Activated B cell treated with CpG ODN at 0.5 μM for 24 hours (primary cell): ENCODE data around the gene DPEP2. TPM values are rescaled to one million over a fixed set of nuclear protein-coding genes. Genes with fewer than 3 reads are reported as not detected.
A peak's percentile ranks its signal among the peaks of the same experiment; 100 is the strongest.
"Not testable (repeated sequence)": the region's sequence is repeated elsewhere in the genome, so short reads cannot be mapped to it uniquely, and the experiment has no call there.

Experiments
- ATAC-seq: fragments of 200-7000 bp; cut with Tn5 transposase; one replicate; pipeline ENCODE4 v1.10.0; 2021; ENCODE audit warnings: low read depth, mild to moderate bottlenecking, moderate library complexity
- CTCF ChIA-PET: fragments of 350-600 bp; sonication (Branson Sonifier 250); formaldehyde crosslinking; loops from one replicate; lab custom pipeline; 2021; ENCODE audit warnings: antibody characterized with exemption; lab: Charles Lee
- POLR2A ChIA-PET: fragments of 350-600 bp; sonication (Branson Sonifier 250); formaldehyde crosslinking; loops from one replicate; lab custom pipeline; 2021; ENCODE audit warnings: antibody characterized with exemption; lab: Charles Lee
- DNase-seq: peaks from one replicate; pipeline ENCODE4 v3.0.0; 2022
- H3K27ac Mint-ChIP-seq: one replicate; pipeline ENCODE4 v1.8.0; 2020; ENCODE audit warnings: mixed read lengths
- H3K27me3 Mint-ChIP-seq: one replicate; pipeline ENCODE4 v1.8.0; 2021; ENCODE audit warnings: mixed read lengths
- H3K36me3 Mint-ChIP-seq: one replicate; pipeline ENCODE4 v1.8.0; 2021; ENCODE audit warnings: low read depth, mixed read lengths
- H3K4me1 Mint-ChIP-seq: one replicate; pipeline ENCODE4 v1.8.0; 2021; ENCODE audit warnings: mixed read lengths
- H3K4me3 Mint-ChIP-seq: one replicate; pipeline ENCODE4 v1.8.0; 2020; ENCODE audit warnings: mild to moderate bottlenecking, mixed read lengths
- H3K9me3 Mint-ChIP-seq: one replicate; pipeline ENCODE4 v1.8.0; 2020; ENCODE audit warnings: mixed read lengths
- intact Hi-C: fragments of 100-400 bp; cut with micrococcal nuclease; formaldehyde crosslinking; loops from one replicate; pipeline ENCODE4 v1.15.1; 2024
- total RNA-seq: library from RNA; stranded (reverse); gene quantifications from 2 replicates; pipeline ENCODE4 v1.2.3, GENCODE V29; 2022
- TF ChIP-seq, protein P1 (sequence below): fragments of 200-600 bp; IDR thresholded peaks from one replicate; pipeline ENCODE4 v1.8.0; 2022; ENCODE audit warnings: antibody characterized with exemption, mild to moderate bottlenecking

Gene DPEP2
- total RNA-seq, 1 donor from 2014 or later = 13.8 TPM

DNA sequence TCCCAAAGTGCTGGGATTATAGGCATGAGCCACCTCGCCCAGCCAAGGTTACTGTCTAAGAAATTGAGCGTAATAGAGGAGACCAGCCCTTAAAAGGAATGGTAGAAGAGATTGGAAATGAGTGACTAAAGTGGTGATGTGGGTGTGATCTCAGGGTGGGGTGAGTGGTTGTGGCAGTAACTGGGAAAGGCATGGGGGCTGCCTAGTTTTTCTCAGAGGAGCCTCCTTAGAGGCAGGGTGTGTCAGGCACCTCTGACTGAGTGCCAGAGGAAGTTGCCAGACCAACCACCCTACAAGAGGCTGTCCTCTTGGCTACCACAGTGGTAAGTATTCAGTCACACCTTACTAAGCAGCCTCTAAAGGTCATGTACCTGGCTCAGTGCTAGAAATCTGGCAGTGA, 32.7 kb upstream of the DPEP2 start:
- Mint-ChIP-seq H3K9me3 (no peaks in the 10 kb centered on the region), H3K36me3 (peaks cover 32% of the 10 kb centered on the region), H3K27me3 (no peaks in the 10 kb centered on the region), H3K4me1 (peaks cover 13% of the 10 kb centered on the region), H3K4me3 (no peak overlapping the region), H3K27ac (peak overlapping the region; percentile 1)
- POLR2A ChIA-PET = interaction anchor here (0.6 kb wide), 1 partner anchor 187 kb away, joined by 6 read pairs; no protein-coding TSS in a partner anchor
- no peak for DNase-seq
- ATAC-seq = no peak
- intact Hi-C loops = no loop called here
- CTCF ChIA-PET = no interaction called here
- TF ChIP-seq, protein P1, sequence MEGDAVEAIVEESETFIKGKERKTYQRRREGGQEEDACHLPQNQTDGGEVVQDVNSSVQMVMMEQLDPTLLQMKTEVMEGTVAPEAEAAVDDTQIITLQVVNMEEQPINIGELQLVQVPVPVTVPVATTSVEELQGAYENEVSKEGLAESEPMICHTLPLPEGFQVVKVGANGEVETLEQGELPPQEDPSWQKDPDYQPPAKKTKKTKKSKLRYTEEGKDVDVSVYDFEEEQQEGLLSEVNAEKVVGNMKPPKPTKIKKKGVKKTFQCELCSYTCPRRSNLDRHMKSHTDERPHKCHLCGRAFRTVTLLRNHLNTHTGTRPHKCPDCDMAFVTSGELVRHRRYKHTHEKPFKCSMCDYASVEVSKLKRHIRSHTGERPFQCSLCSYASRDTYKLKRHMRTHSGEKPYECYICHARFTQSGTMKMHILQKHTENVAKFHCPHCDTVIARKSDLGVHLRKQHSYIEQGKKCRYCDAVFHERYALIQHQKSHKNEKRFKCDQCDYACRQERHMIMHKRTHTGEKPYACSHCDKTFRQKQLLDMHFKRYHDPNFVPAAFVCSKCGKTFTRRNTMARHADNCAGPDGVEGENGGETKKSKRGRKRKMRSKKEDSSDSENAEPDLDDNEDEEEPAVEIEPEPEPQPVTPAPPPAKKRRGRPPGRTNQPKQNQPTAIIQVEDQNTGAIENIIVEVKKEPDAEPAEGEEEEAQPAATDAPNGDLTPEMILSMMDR = no peak

DNA sequence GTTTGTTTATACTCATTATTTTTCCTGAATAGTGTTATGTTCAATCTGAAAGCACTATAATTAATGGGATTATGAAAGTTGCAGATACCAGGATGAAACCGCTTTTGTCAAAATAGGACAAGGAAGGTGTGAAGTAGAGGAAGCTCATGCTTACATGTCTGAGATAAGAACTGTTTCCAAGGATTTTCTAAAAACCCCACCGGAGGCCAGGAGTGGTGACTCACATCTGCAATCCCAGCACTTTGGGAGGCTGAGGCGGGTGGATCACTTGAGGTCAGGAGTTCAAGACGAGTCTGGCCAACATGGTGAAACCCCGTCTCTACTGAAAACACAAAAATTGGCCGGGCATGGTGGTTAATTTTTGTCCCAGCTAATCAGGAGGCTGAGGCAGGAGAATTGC, 30.8 kb upstream of the DPEP2 start:
- ATAC-seq, H3K27ac Mint-ChIP-seq, H3K9me3 Mint-ChIP-seq, H3K27me3 Mint-ChIP-seq, H3K4me3 Mint-ChIP-seq, H3K4me1 Mint-ChIP-seq, DNase-seq, intact Hi-C loops: not testable (repeated sequence)
- H3K36me3 Mint-ChIP-seq = peaks cover 42% of the 10 kb centered on the region
- POLR2A ChIA-PET = interaction anchor here (0.8 kb wide), 1 partner anchor 34 kb away, joined by 3 read pairs; no protein-coding TSS in a partner anchor
- CTCF ChIA-PET = interaction anchor here (1.0 kb wide), 1 partner anchor 10 kb away, joined by 4 read pairs; no protein-coding TSS in a partner anchor

DNA sequence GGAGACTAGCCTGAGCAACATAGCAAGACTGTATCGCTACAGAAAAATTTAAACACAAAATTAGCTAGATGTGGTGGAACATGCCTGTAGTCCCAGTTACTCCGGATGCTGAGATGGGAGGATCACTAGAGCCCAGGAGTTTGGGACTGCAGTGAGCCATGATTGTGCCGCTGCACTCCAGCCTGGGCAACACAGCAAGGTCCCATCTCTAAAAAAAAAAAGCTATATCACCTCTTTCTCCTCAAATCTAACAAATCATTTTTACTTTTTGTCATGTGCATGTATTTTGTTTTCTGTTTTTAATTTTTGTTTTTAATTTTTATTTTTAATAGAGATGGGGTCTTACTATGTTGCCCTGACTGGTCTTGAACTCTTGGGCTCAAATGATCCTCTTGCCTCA, 29.7 kb upstream of the DPEP2 start:
- H3K9me3 Mint-ChIP-seq = no peaks in the 10 kb centered on the region
- H3K36me3 Mint-ChIP-seq = peaks cover 40% of the 10 kb centered on the region
- H3K4me1 Mint-ChIP-seq = peaks cover 12% of the 10 kb centered on the region
- H3K27me3 Mint-ChIP-seq = no peaks in the 10 kb centered on the region
- ChIA-PET POLR2A (no interaction called here), CTCF (interaction anchor here (1.0 kb wide), 1 partner anchor 12 kb away, joined by 4 read pairs; no protein-coding TSS in a partner anchor)
- no peak for DNase-seq
- intact Hi-C loops = no loop called here
- no peak for ATAC-seq
- TF ChIP-seq, protein P1 = no peak
- no peak overlapping the region for H3K4me3 Mint-ChIP-seq
- H3K27ac Mint-ChIP-seq = no peak overlapping the region

DNA sequence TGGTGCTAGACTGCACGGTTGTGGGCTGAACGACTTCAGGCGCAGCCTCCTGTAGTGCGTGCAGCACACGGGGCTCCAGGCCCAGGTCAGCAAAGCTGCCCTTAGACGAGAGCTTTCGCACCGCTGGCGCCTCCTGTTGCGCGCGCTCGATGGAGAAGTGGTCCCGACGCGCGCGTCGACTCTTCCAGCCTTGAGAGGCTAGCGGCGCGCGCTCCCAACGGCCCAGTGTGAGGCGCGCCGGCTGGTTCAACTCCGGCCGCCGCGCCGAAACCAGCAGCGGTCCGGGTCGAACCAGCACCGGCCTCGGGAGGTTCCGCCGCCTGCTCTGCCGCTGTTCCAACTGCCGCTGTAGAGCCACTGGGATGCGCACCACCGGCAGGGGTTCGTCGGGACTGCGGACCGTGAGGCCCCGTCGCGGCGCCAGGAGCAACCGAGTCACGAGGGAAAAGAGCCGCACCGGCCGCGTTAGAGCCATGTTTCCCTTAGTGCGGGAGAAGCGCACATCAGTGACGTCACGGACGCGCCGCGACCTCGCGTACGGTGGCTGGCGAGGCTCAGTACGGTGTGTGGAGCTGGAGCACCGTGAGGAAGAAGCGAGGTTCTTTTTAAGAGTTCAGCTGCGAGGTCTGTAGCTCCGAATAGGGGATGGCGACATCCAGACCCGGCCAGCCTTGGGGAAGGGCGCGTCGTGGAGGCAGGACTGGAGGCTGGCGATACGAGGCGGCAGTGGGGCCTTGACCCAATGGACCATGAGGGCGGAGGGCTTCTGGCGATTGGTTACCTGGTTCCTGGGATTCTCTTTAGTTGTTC, 23.6 kb upstream of the DPEP2 start, which contains the start of the genes DDX28 and DUS2:
DDX28 (minus strand) TSS at position 505 of the 810 bp plus-strand sequence; CDS start at position 475, 30 bp downstream.
DUS2 (plus strand) TSS at position 557 of the 810 bp plus-strand sequence. CDS start 14,740 bp downstream, outside the sequence.
- TF ChIP-seq, protein P1 = no peak

DNA sequence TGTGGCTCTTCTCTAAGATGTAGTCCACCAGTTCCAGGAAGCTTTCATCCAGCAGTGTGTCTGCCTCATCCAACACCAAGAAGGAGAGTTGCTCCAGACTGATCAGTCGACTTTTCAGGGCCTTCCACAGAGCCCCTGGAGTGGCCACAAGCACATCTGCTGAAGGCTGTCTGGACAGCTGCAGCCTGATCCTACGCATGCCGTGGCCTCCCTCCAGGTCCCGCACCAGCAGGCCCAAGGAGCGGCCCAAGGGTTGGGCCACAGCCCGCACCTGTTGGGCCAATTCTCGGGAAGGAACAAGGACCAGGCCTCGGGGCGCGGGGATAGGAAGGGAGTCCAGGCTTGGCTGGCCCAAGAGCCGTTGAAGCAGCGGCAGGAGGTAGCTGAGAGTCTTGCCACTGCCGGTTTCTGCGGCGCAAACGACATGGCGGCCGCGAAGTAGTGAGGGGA, 23.0 kb upstream of the DPEP2 start:
- TF ChIP-seq, protein P1 = no peak
- Mint-ChIP-seq H3K4me1 (peaks cover 31% of the 10 kb centered on the region), H3K4me3 (peak overlapping the region; percentile 99), H3K27me3 (no peaks in the 10 kb centered on the region), H3K27ac (peak overlapping the region; percentile 97), H3K9me3 (no peaks in the 10 kb centered on the region), H3K36me3 (peaks cover 38% of the 10 kb centered on the region)
- CTCF ChIA-PET = interaction anchor here (0.8 to 1.9 kb wide), 7 partner anchors 16 to 206 kb away, joined by 3 to 6 read pairs (median 5); no protein-coding TSS in a partner anchor
- intact Hi-C loops = no loop called here
- POLR2A ChIA-PET = interaction anchor here (0.6 to 3.5 kb wide), 12 partner anchors 11 to 344 kb away, joined by 3 to 47 read pairs (median 14); partner anchors contain the start of genes DPEP2, NFATC3, PSMB10 and RANBP10
- no peak for ATAC-seq
- DNase-seq = no peak

More for the DNA sequence above, 23.6 kb upstream of the DPEP2 start, which contains the start of the genes DDX28 and DUS2:
- peaks cover 31% of the 10 kb centered on the region for H3K4me1 Mint-ChIP-seq
- DNase-seq = peak; percentile 97
- H3K27me3 Mint-ChIP-seq = no peaks in the 10 kb centered on the region
- peak within 1 kb of the TSS; percentile 99 for H3K4me3 Mint-ChIP-seq
- peaks cover 44% of the 10 kb centered on the region for H3K36me3 Mint-ChIP-seq
- ATAC-seq = peak; percentile 93
- no peaks in the 10 kb centered on the region for H3K9me3 Mint-ChIP-seq
- H3K27ac Mint-ChIP-seq = peak within 1 kb of the TSS; percentile 97
- intact Hi-C loops = loop anchor here (1.0 kb wide), 6 partner anchors 17 to 130 kb away; partner anchors contain the start of genes PSKH1, PSMB10 and SLC12A4
- ChIA-PET CTCF (interaction anchor here (1.1 to 1.9 kb wide), 7 partner anchors 17 to 206 kb away, joined by 5 to 6 read pairs (median 5); partner anchors contain the start of gene DPEP2), POLR2A (interaction anchor here (0.6 to 3.5 kb wide), 22 partner anchors 10 to 345 kb away, joined by 3 to 47 read pairs (median 6); partner anchors contain the start of genes DPEP2, NFATC3, PSKH1 and PSMB10)
